ENCODE data around the gene SDK1. TPM values are rescaled to one million over a fixed set of nuclear protein-coding genes. Genes with fewer than 3 reads are reported as not detected.

SDK1 gene
- total and polyA plus RNA-seq, 2 experiments from 2014 or later, result 2.1 to 10.0 TPM

- no peak for TF ChIP-seq STAT1 (IDR thresholded peaks at IDR 0.05; ENCODE audit: unreplicated experiment)
- TF ChIP-seq ZNF114 (CRISPR knock-in tag; IDR thresholded peaks at IDR 0.05), result no peak
- TF ChIP-seq NANOG (IDR thresholded peaks at IDR 0.05; ENCODE audit: borderline replicate concordance), result no peak
- TF ChIP-seq ETS1 (IDR thresholded peaks at IDR 0.05), result no peak
- TF ChIP-seq JUNB (IDR thresholded peaks at IDR 0.05; ENCODE audit: unreplicated experiment), result no peak
- TF ChIP-seq EZH2phosphoT487 (IDR thresholded peaks at IDR 0.05; ENCODE audit: unreplicated experiment), result no peak
- no peak for TF ChIP-seq EZH2 (IDR thresholded peaks at IDR 0.05; ENCODE audit: low read depth, unreplicated experiment)
These were observed 775.7 kb downstream of the SDK1 start (continued) for GRCh38 chr7:4076701-4077294.

GRCh38 chr7:4077980-4078379, 776.9 kb downstream of the SDK1 start:
- H3K27ac Mint-ChIP-seq, result no peak overlapping the region
- Histone ChIP-seq H3K9me2 (ENCODE audit: insufficient read depth) (no peaks in the 10 kb centered on the region), H3K4me2 (no peak overlapping the region), H2AFZ (no peak overlapping the region), H3K27ac (ENCODE audit: low read depth) (no peak overlapping the region), H3K4me1 (ENCODE audit: insufficient read depth) (no peaks in the 10 kb centered on the region), H4K20me1 (replicated peaks; ENCODE audit: insufficient read depth) (no peaks in the 10 kb centered on the region), H3K27me3 (ENCODE audit: insufficient read depth) (no peaks in the 10 kb centered on the region), H3K36me3 (ENCODE audit: insufficient read depth) (no peaks in the 10 kb centered on the region), H3F3A (replicated peaks; ENCODE audit: low read depth) (no peaks in the 10 kb centered on the region), H3K4me3 (no peak overlapping the region), H3K79me2 (replicated peaks; ENCODE audit: insufficient read depth) (no peaks in the 10 kb centered on the region)
- peaks cover 4% of the 10 kb centered on the region for H3K27me3 Mint-ChIP-seq (ENCODE audit: insufficient read depth, low read depth, poor library complexity)
- peaks cover 17% of the 10 kb centered on the region; the same call in 2 of the 3 replicates for H3K36me3 Mint-ChIP-seq (ENCODE audit: low read depth)
- ATAC-seq (no peak), DNase-seq (ENCODE audit: low spot score) (no peak)
- H3K4me3 Mint-ChIP-seq, result no peak overlapping the region
- H3K9me3 Mint-ChIP-seq, result peaks cover 13% of the 10 kb centered on the region; the same call in 1 of the 3 replicates
- TF ChIP-seq REST (IDR thresholded peaks at IDR 0.05; ENCODE audit: unreplicated experiment) (no peak), POLR2AphosphoS5 (IDR thresholded peaks at IDR 0.05; ENCODE audit: low read depth) (no peak), EZH2phosphoT487 (IDR thresholded peaks at IDR 0.05; ENCODE audit: unreplicated experiment) (no peak), ZNF462 (CRISPR knock-in tag; IDR thresholded peaks at IDR 0.05) (no peak), EZH2 (IDR thresholded peaks at IDR 0.05; ENCODE audit: low read depth, unreplicated experiment) (no peak), NANOG (IDR thresholded peaks at IDR 0.05; ENCODE audit: borderline replicate concordance) (no peak)
- H3K4me1 Mint-ChIP-seq, result peaks cover 15% of the 10 kb centered on the region

Measured in GM23338 (cell line).